NB4 (cell line): ENCODE data around the gene FAM168B.

Source experiments
- POLR2A ChIP-seq: IDR thresholded peaks from 2 replicates; pipeline ENCODE4 v1.6.1; 2011; ENCODE audit warnings: mild to moderate bottlenecking; ENCODE audit not compliant: insufficient read length; ENCODE audit errors: extremely low read depth
- TF ChIP-seq, protein P1 (sequence below): IDR thresholded peaks from one replicate; pipeline ENCODE4 v1.5.1; 2012; ENCODE audit warnings: low read depth, low read length
- TF ChIP-seq, protein P2 (sequence below): IDR thresholded peaks from 2 replicates; pipeline ENCODE4 v1.6.1; 2011; ENCODE audit warnings: low read depth, low read length

DNA sequence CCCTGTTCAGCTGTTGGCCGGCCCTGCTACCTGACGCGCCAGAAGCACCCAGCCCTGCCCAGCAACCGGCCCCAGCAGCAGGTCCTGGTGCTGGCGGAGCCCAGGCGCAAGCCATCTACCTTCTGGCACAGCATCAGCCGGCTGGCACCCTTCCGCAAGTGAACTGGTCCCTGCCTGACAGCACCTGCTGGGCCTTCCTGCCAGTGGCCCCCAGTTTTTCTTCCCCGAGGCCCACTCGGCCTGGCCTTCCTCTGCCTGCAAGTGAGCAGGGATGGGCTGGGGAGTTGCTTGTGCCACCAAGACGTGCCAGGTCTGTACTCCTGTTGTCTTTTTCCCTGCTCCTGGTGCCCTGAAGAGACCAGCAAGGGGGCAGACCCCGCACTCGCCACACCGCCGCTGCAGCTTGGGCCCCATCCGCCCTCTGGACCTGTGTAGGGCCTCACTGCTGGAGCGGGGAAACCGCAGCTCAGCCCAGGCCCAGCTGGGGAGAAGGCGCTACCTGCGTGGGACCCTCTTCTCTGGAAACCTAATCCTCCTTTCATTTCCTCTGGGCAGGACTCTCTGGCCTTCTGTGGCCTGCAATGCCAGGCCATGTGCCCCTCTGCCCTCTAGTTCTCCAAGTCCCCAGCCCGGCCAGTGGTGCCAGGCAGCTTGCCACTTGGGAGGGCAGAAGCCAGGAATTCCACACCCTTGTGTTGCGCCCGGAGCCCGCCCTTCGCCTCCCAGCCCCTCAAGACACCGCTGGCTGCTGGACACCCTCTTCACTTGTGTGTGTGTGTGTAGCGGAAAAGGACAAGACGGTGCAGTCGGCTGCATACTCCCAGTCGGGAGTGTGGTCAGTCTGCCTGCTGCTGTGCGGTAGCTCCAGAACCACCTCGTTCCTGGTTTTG, 47.0 kb downstream of the FAM168B start:
- TF ChIP-seq, protein P1, sequence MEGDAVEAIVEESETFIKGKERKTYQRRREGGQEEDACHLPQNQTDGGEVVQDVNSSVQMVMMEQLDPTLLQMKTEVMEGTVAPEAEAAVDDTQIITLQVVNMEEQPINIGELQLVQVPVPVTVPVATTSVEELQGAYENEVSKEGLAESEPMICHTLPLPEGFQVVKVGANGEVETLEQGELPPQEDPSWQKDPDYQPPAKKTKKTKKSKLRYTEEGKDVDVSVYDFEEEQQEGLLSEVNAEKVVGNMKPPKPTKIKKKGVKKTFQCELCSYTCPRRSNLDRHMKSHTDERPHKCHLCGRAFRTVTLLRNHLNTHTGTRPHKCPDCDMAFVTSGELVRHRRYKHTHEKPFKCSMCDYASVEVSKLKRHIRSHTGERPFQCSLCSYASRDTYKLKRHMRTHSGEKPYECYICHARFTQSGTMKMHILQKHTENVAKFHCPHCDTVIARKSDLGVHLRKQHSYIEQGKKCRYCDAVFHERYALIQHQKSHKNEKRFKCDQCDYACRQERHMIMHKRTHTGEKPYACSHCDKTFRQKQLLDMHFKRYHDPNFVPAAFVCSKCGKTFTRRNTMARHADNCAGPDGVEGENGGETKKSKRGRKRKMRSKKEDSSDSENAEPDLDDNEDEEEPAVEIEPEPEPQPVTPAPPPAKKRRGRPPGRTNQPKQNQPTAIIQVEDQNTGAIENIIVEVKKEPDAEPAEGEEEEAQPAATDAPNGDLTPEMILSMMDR, result no peak
- no peak for TF ChIP-seq POLR2A
- TF ChIP-seq, protein P2, sequence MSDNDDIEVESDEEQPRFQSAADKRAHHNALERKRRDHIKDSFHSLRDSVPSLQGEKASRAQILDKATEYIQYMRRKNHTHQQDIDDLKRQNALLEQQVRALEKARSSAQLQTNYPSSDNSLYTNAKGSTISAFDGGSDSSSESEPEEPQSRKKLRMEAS, result no peak
